HCT116 (cell line): ENCODE results near the gene TOMM40L. TPM values are rescaled to one million over a fixed set of nuclear protein-coding genes. Genes with fewer than 3 reads are reported as not detected.

Source experiments
- ATAC-seq: fragments of 200-7000 bp; cut with Tn5 transposase; 2 replicates; pipeline ENCODE4 v1.9.1; 2020; ENCODE audit warnings: mild to moderate bottlenecking, moderate library complexity
- BruUV-seq: library from RNA; stranded (reverse); fragments of 400-500 nt; replicated peaks from 2 replicates; lab custom pipeline; 2021; lab: Mats Ljungman, UMichigan
- CTCF ChIA-PET: fragments of 300-600 bp; sonication (Branson Sonifier 250); formaldehyde crosslinking; loops from one replicate; lab custom pipeline; 2021; ENCODE audit warnings: antibody characterized with exemption; lab: Charles Lee
- POLR2A ChIA-PET: fragments of 300-600, 350-600 bp; sonication (Branson Sonifier 250); formaldehyde crosslinking; loops from one replicate; lab custom pipeline; 2021; ENCODE audit warnings: antibody characterized with exemption; lab: Charles Lee
- RAD21 ChIA-PET, 2 experiments: fragments of 300-600 bp; sonication (Branson Sonifier 250); formaldehyde crosslinking; loops; one replicate each; lab custom pipeline; 2023; ENCODE audit warnings: low total read pairs in 2 of 2; ENCODE audit not compliant: uncharacterized antibody in 2 of 2, unreplicated experiment in 2 of 2, low non-redundant PET in 1 of 2; lab: Charles Lee
- DNase-seq: peaks from one replicate; pipeline ENCODE4 v3.0.0-alpha.2; 2010; ENCODE audit warnings: low read depth, low spot score
- H2AFZ ChIP-seq: fragments of 200-600 bp; shearing (Covaris generic), sonication (generic); 2 replicates; pipeline ENCODE4 v1.6.1; 2017; ENCODE audit warnings: low read depth, mixed run types, mixed read lengths, antibody characterized with exemption, low read length; ENCODE audit not compliant: poor library complexity, severe bottlenecking
- H3K27ac ChIP-seq: 2 replicates; pipeline ENCODE4 v1.5.1; 2012; ENCODE audit warnings: low read depth, low read length
- H3K27me3 ChIP-seq: fragments of 200-600 bp; sonication (generic); 2 replicates; pipeline ENCODE4 v1.6.1; 2016; ENCODE audit warnings: mixed run types, low read length, mixed read lengths; ENCODE audit not compliant: insufficient read depth
- H3K36me3 ChIP-seq, 2 experiments: fragments of 200-500 bp in 1 of 2; fragments of 200-600 bp in 1 of 2; sonication (Bioruptor generic) in 1 of 2; sonication (generic) in 1 of 2; 2 replicates each; pipeline versions ENCODE4 v1.5.1 to v1.6.1; 2014 to 2016; ENCODE audit warnings: low read length in 2 of 2, inconsistent platforms in 1 of 2, mixed read lengths in 1 of 2, mixed run types in 1 of 2; ENCODE audit not compliant: insufficient read depth in 2 of 2, control insufficient read depth in 1 of 2
- H3K4me1 ChIP-seq, 2 experiments: fragments of 200-600 bp in 1 of 2; sonication (generic) in 1 of 2; 2 replicates each; pipeline versions ENCODE4 v1.5.1 to v1.6.1; 2012 to 2017; ENCODE audit warnings: low read length in 2 of 2, inconsistent platforms in 1 of 2, mild to moderate bottlenecking in 1 of 2, mixed read lengths in 1 of 2, mixed run types in 1 of 2, moderate library complexity in 1 of 2; ENCODE audit not compliant: insufficient read depth in 2 of 2, control insufficient read depth in 1 of 2
- H3K4me2 ChIP-seq: fragments of 200-600 bp; sonication (generic); 2 replicates; pipeline ENCODE4 v1.6.1; 2017; ENCODE audit warnings: mixed run types, low read length, mixed read lengths
- H3K4me3 ChIP-seq, 2 experiments: fragments of 200-600 bp in 1 of 2; sonication (generic) in 1 of 2; replicated peaks in 1 of 2; 2 replicates each; pipeline ENCODE4 v1.5.1; 2011 to 2016; ENCODE audit warnings: low read length in 2 of 2, control low read depth in 1 of 2, low read depth in 1 of 2, mild to moderate bottlenecking in 1 of 2, mixed read lengths in 1 of 2, mixed run types in 1 of 2
- H3K79me2 ChIP-seq: fragments of 200-600 bp; sonication (generic); 2 replicates; pipeline ENCODE4 v1.6.1; 2017; ENCODE audit warnings: mild to moderate bottlenecking, mixed run types, low read length, moderate library complexity, mixed read lengths; ENCODE audit not compliant: insufficient read depth
- H3K9ac ChIP-seq: fragments of 200-600 bp; sonication (generic); 2 replicates; pipeline ENCODE4 v1.6.1; 2016; ENCODE audit warnings: low read length, mixed read lengths
- H3K9me2 ChIP-seq: fragments of 200-600 bp; sonication (generic), shearing (Covaris generic); 2 replicates; pipeline ENCODE4 v1.6.1; 2017; ENCODE audit warnings: mixed run types, mild to moderate bottlenecking, moderate library complexity; ENCODE audit not compliant: insufficient read depth
- H3K9me3 ChIP-seq, 2 experiments: fragments of 200-500 bp in 1 of 2; fragments of 200-600 bp in 1 of 2; sonication (Bioruptor generic) in 1 of 2; sonication (generic) in 1 of 2; 2 replicates each; pipeline ENCODE4 v1.6.1; 2014 to 2017; ENCODE audit warnings: low read length in 2 of 2, mixed read lengths in 2 of 2, inconsistent platforms in 1 of 2, low read depth in 1 of 2, mild to moderate bottlenecking in 1 of 2, mixed run types in 1 of 2, moderate library complexity in 1 of 2; ENCODE audit not compliant: control insufficient read depth in 1 of 2, insufficient read depth in 1 of 2
- H4K20me1 ChIP-seq: fragments of 200-600 bp; sonication (generic), shearing (Covaris generic); 2 replicates; pipeline ENCODE4 v1.6.1; 2017; ENCODE audit warnings: mixed run types, mild to moderate bottlenecking, moderate library complexity; ENCODE audit not compliant: insufficient read depth
- CBX3 ChIP-seq: IDR thresholded peaks from 2 replicates; pipeline ENCODE4 v1.6.1; 2012; ENCODE audit warnings: low read depth
- CEBPB ChIP-seq: IDR thresholded peaks from 2 replicates; pipeline ENCODE4 v1.6.1; 2012; ENCODE audit warnings: low read depth
- ELF1 ChIP-seq: IDR thresholded peaks from 2 replicates; pipeline ENCODE4 v1.6.1; 2012; ENCODE audit warnings: low read depth, borderline replicate concordance
- EZH2 ChIP-seq: fragments of 200-600 bp; sonication (generic); IDR thresholded peaks from 2 replicates; pipeline ENCODE4 v1.6.1; 2017; ENCODE audit warnings: antibody characterized with exemption, mixed run types
- POLR2AphosphoS5 ChIP-seq: IDR thresholded peaks from 2 replicates; pipeline ENCODE4 v1.6.1; 2011; ENCODE audit warnings: mild to moderate bottlenecking, low read depth, low read length, moderate library complexity
- RAD21 ChIP-seq: IDR thresholded peaks from 2 replicates; pipeline ENCODE4 v1.6.1; 2012; ENCODE audit warnings: low read depth, mild to moderate bottlenecking
- SP1 ChIP-seq: IDR thresholded peaks from 2 replicates; pipeline ENCODE4 v1.6.1; 2012; ENCODE audit warnings: low read depth
- SRF ChIP-seq: IDR thresholded peaks from 2 replicates; pipeline ENCODE4 v1.6.1; 2012; ENCODE audit warnings: low read depth
- YY1 ChIP-seq: IDR thresholded peaks from 2 replicates; pipeline ENCODE4 v1.6.1; 2011; ENCODE audit warnings: low read length, low read depth, moderate library complexity, mild to moderate bottlenecking; ENCODE audit not compliant: insufficient replicate concordance; ENCODE audit errors: extremely low read depth
- ZNF274 ChIP-seq: fragments of 200-500 bp; sonication (Bioruptor generic); IDR thresholded peaks from 2 replicates; pipeline ENCODE4 v1.6.1; 2014; ENCODE audit warnings: mild to moderate bottlenecking, low read depth, low read length, inconsistent platforms
- intact Hi-C: fragments of 100-400 bp; cut with micrococcal nuclease; formaldehyde crosslinking; loops from 2 replicates; pipeline ENCODE4 v1.10.0; 2022
- total RNA-seq: library from RNA; stranded (reverse); gene quantifications from one replicate; pipeline ENCODE4 v1.2.1, GENCODE V29; 2021; ENCODE audit not compliant: unreplicated experiment
- TF ChIP-seq, protein P1 (sequence below): IDR thresholded peaks from 2 replicates; pipeline ENCODE4 v1.6.1; 2012
- TF ChIP-seq, protein P2 (sequence below): IDR thresholded peaks from 2 replicates; pipeline ENCODE4 v1.6.1; 2012

TOMM40L gene
- total RNA-seq, 1 experiment from 2014 or later = 9.8 TPM

DNA sequence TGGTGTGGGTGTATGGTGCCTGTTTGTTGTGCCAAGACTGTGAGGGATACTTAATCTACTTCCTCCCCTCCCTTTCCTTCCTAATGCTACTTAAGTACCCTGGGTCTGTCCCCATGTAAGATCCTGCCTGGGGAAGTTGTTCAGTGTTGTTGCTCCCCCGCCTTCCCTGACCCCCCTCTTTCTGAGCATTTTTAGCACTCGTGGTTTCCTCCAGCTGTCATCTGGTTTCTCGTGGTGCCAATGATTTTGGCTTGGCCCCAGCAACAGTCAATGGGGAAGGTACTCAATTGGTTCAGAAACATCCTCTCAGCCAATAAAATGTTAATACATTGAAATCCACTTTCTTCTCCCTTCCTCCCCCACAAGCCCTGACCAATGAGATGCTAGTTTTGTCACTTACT, 40.6 kb upstream of the TOMM40L start:
- Histone ChIP-seq H3K4me1 (peaks cover 12 to 24% of the 10 kb centered on the region in 2 experiments), H3K9me3 (no peaks in the 10 kb centered on the region), H3K27ac (no peak overlapping the region), H2AFZ (no peak overlapping the region), H3K4me2 (no peak overlapping the region), H3K4me3 (no peak overlapping the region), H3K9me2 (no peaks in the 10 kb centered on the region), H3K79me2 (no peaks in the 10 kb centered on the region), H3K9ac (no peak overlapping the region), H3K36me3 (no peaks in the 10 kb centered on the region), H3K27me3 (no peaks in the 10 kb centered on the region), H4K20me1 (no peaks in the 10 kb centered on the region)
- CTCF ChIA-PET = interaction anchor here (1.2 kb wide), 1 partner anchor 20 kb away, joined by 3 read pairs; no protein-coding TSS in a partner anchor
- RAD21 ChIA-PET = no interaction called here
- POLR2A ChIA-PET = no interaction called here
- BruUV-seq = no TSS peak
- ATAC-seq = no peak
- TF ChIP-seq EZH2 = no peak
- TF ChIP-seq, protein P1, sequence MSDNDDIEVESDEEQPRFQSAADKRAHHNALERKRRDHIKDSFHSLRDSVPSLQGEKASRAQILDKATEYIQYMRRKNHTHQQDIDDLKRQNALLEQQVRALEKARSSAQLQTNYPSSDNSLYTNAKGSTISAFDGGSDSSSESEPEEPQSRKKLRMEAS = no peak
- no peak for DNase-seq
- intact Hi-C loops = no loop called here

DNA sequence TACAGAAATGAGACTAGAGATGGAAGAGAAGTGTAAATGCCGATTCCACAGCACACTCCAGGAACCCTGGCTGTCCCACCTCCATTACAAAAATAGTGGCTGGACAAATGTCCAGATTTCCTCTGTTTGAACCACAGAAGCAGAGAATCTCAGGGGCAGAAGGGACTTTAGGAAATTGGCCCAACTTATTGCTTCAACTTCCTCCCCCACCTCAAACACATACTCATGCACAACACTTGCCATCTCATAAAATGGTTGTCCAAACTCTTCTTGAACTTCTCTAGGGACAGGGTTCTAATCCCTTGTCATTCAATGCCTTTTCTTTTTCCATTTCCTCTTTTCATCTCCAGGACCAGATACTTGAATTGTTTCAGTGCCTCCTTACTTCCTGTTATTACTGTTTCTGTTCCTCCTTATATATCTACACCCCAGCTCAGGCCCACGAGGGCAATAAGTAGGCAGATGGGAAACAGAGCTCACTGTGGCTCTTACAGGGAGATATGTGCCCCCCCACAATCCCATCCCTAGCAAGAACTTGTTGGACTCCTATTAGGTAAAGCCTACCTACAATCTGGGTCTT, 40.0 kb upstream of the TOMM40L start:
- CTCF ChIA-PET = interaction anchor here (1.2 kb wide), 1 partner anchor 21 kb away, joined by 3 read pairs; no protein-coding TSS in a partner anchor
- Histone ChIP-seq H3K9me2 (no peaks in the 10 kb centered on the region), H3K4me2 (no peak overlapping the region), H3K36me3 (no peaks in the 10 kb centered on the region), H3K27ac (no peak overlapping the region), H3K9me3 (no peaks in the 10 kb centered on the region), H3K9ac (no peak overlapping the region), H3K79me2 (no peaks in the 10 kb centered on the region), H2AFZ (no peak overlapping the region), H3K4me3 (no peak overlapping the region), H3K4me1 (peaks cover 12 to 24% of the 10 kb centered on the region in 2 experiments), H4K20me1 (no peaks in the 10 kb centered on the region), H3K27me3 (no peaks in the 10 kb centered on the region)
- no TSS peak for BruUV-seq
- intact Hi-C loops = no loop called here
- no peak for DNase-seq
- no peak for ATAC-seq
- RAD21 ChIA-PET = no interaction called here
- TF ChIP-seq CBX3 (no peak), CEBPB (no peak), POLR2AphosphoS5 (no peak), YY1 (no peak), RAD21 (no peak), SP1 (no peak), ELF1 (no peak), ZNF274 (no peak), SRF (no peak)
- TF ChIP-seq, protein P1 = no peak
- TF ChIP-seq, protein P2, sequence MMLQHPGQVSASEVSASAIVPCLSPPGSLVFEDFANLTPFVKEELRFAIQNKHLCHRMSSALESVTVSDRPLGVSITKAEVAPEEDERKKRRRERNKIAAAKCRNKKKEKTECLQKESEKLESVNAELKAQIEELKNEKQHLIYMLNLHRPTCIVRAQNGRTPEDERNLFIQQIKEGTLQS = no peak
- POLR2A ChIA-PET = interaction anchor here (1.0 kb wide), 1 partner anchor 16 kb away, joined by 3 read pairs; the partner anchor contains the start of gene NDUFS2
